HFFc6 (cell line): ENCODE results near the gene EN2. TPM values are rescaled to one million over a fixed set of nuclear protein-coding genes. Genes with fewer than 3 reads are reported as not detected.
"Not testable (repeated sequence)": the region's sequence is repeated elsewhere in the genome, so short reads cannot be mapped to it uniquely, and the experiment has no call there.

Experiments
- DNase-seq: peaks from one replicate; pipeline ENCODE4 v3.0.0-alpha.2; 2018
- H3K27ac Mint-ChIP-seq: 2 replicates; pipeline ENCODE4 v1.8.0; 2020; ENCODE audit warnings: mild to moderate bottlenecking, mixed read lengths
- H3K27me3 Mint-ChIP-seq: 2 replicates; pipeline ENCODE4 v1.8.0; 2021; ENCODE audit warnings: mild to moderate bottlenecking, moderate library complexity, mixed read lengths; ENCODE audit not compliant: insufficient read depth
- H3K36me3 Mint-ChIP-seq: 2 replicates; pipeline ENCODE4 v1.8.0; 2021; ENCODE audit warnings: low read depth, mixed read lengths
- H3K4me1 Mint-ChIP-seq: 2 replicates; pipeline ENCODE4 v1.8.0; 2020; ENCODE audit warnings: low read depth, mixed read lengths
- H3K4me3 Mint-ChIP-seq: 2 replicates; pipeline ENCODE4 v1.8.0; 2020; ENCODE audit warnings: mild to moderate bottlenecking, moderate library complexity, mixed read lengths
- H3K9me3 Mint-ChIP-seq: 2 replicates; pipeline ENCODE4 v1.8.0; 2020; ENCODE audit warnings: mild to moderate bottlenecking, mixed read lengths
- CTCF ChIP-seq: fragments of 200-600 bp; sonication (generic); IDR thresholded peaks from 2 replicates; pipeline ENCODE4 v1.5.0; 2021; ENCODE audit warnings: antibody characterized with exemption, mild to moderate bottlenecking
- total RNA-seq, 6 experiments: library from RNA; stranded (reverse); fragmentation: NEBNext Ultra II Directional; extraction: Animal tissue kit (Norgen Biotek cat#: 25700); gene quantifications; 2 replicates in 1 of 6; 3 replicates in 5 of 6; pipeline ENCODE4 v1.2.3, GENCODE V29; 2021

The EN2 gene
- total RNA-seq, 6 experiments from 2014 or later: not detected

DNA sequence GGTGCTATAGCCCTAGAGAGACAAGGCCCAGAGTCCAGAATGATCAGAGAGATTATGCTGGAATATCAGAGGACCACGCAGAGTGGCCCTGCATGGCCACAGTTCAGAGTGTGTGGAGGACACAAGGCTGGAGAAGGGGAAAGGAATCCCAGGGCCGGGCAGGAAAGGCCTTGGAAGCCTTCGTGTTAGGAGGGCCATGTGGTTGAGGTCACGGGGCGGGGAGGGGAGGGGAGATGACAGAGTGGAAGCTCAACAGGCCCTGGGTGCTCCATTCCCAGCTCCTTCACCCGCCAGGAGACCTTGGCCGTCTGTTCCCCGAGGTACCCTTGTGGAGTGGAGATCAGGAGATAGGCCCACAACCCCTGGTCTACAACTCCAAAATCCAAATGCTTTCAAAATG is 13.2 kb upstream of the EN2 start:
- no peak overlapping the region for H3K27ac Mint-ChIP-seq
- no peaks in the 10 kb centered on the region for H3K36me3 Mint-ChIP-seq
- DNase-seq: no peak
- H3K27me3 Mint-ChIP-seq: peaks cover 44% of the 10 kb centered on the region
- H3K9me3 Mint-ChIP-seq: no peaks in the 10 kb centered on the region
- H3K4me3 Mint-ChIP-seq: no peak overlapping the region
- no peak for TF ChIP-seq CTCF
- no peaks in the 10 kb centered on the region for H3K4me1 Mint-ChIP-seq

DNA sequence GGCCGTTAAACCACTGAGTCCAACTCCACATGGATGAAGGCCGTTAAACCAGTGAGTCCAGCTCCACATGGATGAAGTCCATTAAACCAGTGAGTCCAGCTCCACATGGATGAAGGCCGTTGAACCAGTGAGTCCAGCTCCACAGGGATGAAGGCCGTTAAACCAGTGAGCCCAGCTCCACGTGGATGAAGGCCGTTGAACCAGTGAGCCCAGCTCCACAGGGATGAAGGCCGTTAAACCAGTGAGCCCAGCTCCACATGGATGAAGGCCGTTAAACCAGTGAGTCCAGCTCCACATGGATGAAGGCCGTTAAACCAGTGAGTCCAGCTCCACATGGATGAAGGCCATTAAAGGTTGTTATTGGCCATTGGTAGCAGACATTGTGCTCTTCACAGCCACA is 12.3 kb upstream of the EN2 start:
- not testable (repeated sequence) for H3K4me1 Mint-ChIP-seq

GRCh38 chr7:155447603-155448002 is 10.3 kb upstream of the EN2 start:
- H3K36me3 Mint-ChIP-seq: no peaks in the 10 kb centered on the region
- peaks cover 52% of the 10 kb centered on the region for H3K27me3 Mint-ChIP-seq
- no peak for DNase-seq
- H3K27ac Mint-ChIP-seq: no peak overlapping the region
- H3K4me1 Mint-ChIP-seq: no peaks in the 10 kb centered on the region
- H3K9me3 Mint-ChIP-seq: no peaks in the 10 kb centered on the region
- H3K4me3 Mint-ChIP-seq: no peak overlapping the region
- TF ChIP-seq CTCF: no peak

More for the DNA sequence above, 12.3 kb upstream of the EN2 start:
- H3K27me3 Mint-ChIP-seq: peaks cover 43% of the 10 kb centered on the region
- not testable (repeated sequence) for H3K9me3 Mint-ChIP-seq, H3K36me3 Mint-ChIP-seq, H3K4me3 Mint-ChIP-seq, H3K27ac Mint-ChIP-seq, DNase-seq

DNA sequence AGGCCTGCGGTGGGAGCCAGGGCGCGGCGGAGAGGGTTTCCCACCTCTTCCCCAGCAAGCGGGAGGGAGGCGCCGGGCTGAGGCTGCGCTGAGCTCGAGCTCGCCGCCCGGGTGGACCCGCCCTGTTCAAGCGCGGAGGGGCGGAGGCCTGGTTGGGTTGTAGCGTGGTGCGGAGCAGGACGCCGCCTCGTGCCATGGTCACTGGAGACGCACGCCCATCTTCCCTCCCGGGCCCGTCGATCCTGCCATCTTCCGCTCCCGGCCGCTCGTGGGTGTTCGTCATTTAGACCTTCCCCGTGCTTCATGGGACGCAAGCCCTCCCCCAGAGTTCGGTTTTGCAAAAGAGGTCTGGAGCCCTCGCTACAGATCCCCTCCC is 9.3 kb upstream of the EN2 start:
- TF ChIP-seq CTCF: no peak
- H3K9me3 Mint-ChIP-seq: no peaks in the 10 kb centered on the region
- peaks cover 54% of the 10 kb centered on the region for H3K27me3 Mint-ChIP-seq
- H3K4me1 Mint-ChIP-seq: no peaks in the 10 kb centered on the region
- no peak overlapping the region for H3K27ac Mint-ChIP-seq
- H3K4me3 Mint-ChIP-seq: no peak overlapping the region
- no peak for DNase-seq
- no peaks in the 10 kb centered on the region for H3K36me3 Mint-ChIP-seq

DNA sequence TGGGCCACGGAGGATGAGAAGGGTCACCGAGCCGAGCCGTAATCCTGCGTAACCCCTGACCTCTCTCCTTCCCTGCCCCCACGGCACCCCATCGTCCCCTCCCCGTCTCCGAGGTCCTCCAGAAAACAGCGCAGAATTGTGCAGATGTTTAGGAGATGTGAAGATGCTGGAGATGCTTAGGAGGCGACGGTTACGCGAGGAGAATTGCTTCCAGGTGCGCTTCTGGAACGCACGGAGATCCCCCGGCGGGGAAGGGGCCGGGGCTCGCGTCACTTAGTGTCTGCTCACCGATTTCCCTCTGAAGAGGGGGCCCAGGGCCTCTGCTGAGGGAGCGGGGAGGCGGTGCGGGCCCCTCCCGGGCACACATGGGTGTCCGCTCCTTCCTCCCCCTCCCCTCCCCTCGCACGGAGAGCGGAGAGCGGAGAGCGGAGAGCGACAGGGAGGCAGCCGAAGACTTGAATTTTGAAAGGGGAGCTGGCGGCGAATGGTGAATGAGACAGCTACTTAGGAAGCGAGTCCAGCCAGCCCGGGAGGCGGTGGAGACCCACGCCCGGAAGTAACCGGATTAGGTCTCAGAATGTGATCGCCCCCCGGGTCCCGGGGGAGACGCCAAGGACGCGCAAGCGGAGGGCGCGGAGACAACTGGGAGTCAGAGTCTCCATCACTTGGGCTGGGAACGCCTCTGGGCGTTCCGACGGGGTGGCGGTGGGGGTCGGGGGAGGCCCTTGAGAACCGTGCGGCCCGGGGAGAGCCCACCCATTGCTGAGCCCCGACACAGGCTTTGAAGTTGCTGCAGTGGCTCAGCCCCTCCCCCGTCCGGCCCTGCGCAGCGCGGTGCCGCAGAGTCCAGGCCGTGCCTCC is 8.7 kb upstream of the EN2 start:
- Mint-ChIP-seq H3K4me3 (no peak overlapping the region), H3K27ac (no peak overlapping the region), H3K27me3 (peaks cover 53% of the 10 kb centered on the region), H3K36me3 (no peaks in the 10 kb centered on the region), H3K9me3 (no peaks in the 10 kb centered on the region), H3K4me1 (no peaks in the 10 kb centered on the region)
- DNase-seq: no peak
- no peak for TF ChIP-seq CTCF

- no peaks in the 10 kb centered on the region for H3K4me1 Mint-ChIP-seq
- TF ChIP-seq CTCF: no peak
Measured at GRCh38 chr7:155449869-155450557, 7.9 kb upstream of the EN2 start.

More at GRCh38 chr7:155449869-155450557, 7.9 kb upstream of the EN2 start:
- Mint-ChIP-seq H3K27ac (no peak overlapping the region), H3K36me3 (no peaks in the 10 kb centered on the region), H3K9me3 (no peaks in the 10 kb centered on the region), H3K27me3 (peaks cover 57% of the 10 kb centered on the region), H3K4me3 (no peak overlapping the region)
- no peak for DNase-seq
